Astrocyte (in vitro differentiated cells and primary cell): ENCODE measurements around the gene LINC00237. TPM values are rescaled to one million over a fixed set of nuclear protein-coding genes. Genes with fewer than 3 reads are reported as not detected.

Experiments used
- DNase-seq: peaks from one replicate; pipeline ENCODE4 v3.0.0-alpha.2; 2010; ENCODE audit warnings: low read depth
- FAIRE-seq: peaks from 2 replicates; lab custom pipeline; 2011; peaks lifted over from hg19 to GRCh38; lab: Jason Lieb, UNC
- H2AFZ ChIP-seq: 2 replicates; pipeline ENCODE4 v1.6.0; 2012; ENCODE audit warnings: low read depth, low read length, inconsistent platforms
- H3K27ac ChIP-seq: 2 replicates; pipeline ENCODE4 v1.5.1; 2011; ENCODE audit warnings: low read depth, low read length, inconsistent platforms
- H3K27me3 ChIP-seq: 2 replicates; pipeline ENCODE4 v1.6.0; 2011; ENCODE audit warnings: low read length, inconsistent platforms; ENCODE audit not compliant: insufficient read depth
- H3K36me3 ChIP-seq: 2 replicates; pipeline ENCODE4 v1.5.1; 2011; ENCODE audit warnings: low read length, inconsistent platforms; ENCODE audit not compliant: insufficient read depth
- H3K4me1 ChIP-seq: 2 replicates; pipeline ENCODE4 v1.5.1; 2011; ENCODE audit warnings: low read length, inconsistent platforms; ENCODE audit not compliant: insufficient read depth
- H3K4me2 ChIP-seq: 2 replicates; pipeline ENCODE4 v1.6.0; 2012; ENCODE audit warnings: low read length, inconsistent platforms
- H3K4me3 ChIP-seq: 2 replicates; pipeline ENCODE4 v1.5.1; 2011; ENCODE audit warnings: low read depth, mild to moderate bottlenecking, low read length, inconsistent platforms; ENCODE audit not compliant: insufficient read depth
- H3K79me2 ChIP-seq: 2 replicates; pipeline ENCODE4 v1.6.0; 2012; ENCODE audit warnings: mild to moderate bottlenecking, low read length, inconsistent platforms; ENCODE audit not compliant: insufficient read depth
- H3K9ac ChIP-seq: 2 replicates; pipeline ENCODE4 v1.6.0; 2012; ENCODE audit warnings: mild to moderate bottlenecking, low read length, inconsistent platforms
- H3K9me3 ChIP-seq: 2 replicates; pipeline ENCODE4 v1.5.1; 2012; ENCODE audit warnings: low read depth, mild to moderate bottlenecking, low read length, inconsistent platforms; ENCODE audit not compliant: insufficient read depth
- H4K20me1 ChIP-seq: 2 replicates; pipeline ENCODE4 v1.6.0; 2012; ENCODE audit warnings: low read length, inconsistent platforms; ENCODE audit not compliant: insufficient read depth
- H3K27ac Mint-ChIP-seq: one replicate; pipeline ENCODE4 v1.8.0; 2021; ENCODE audit warnings: mild to moderate bottlenecking, mixed read lengths; ENCODE audit not compliant: unreplicated experiment
- H3K27me3 Mint-ChIP-seq: one replicate; pipeline ENCODE4 v1.8.0; 2021; ENCODE audit warnings: low read depth, mixed read lengths; ENCODE audit not compliant: unreplicated experiment
- H3K36me3 Mint-ChIP-seq: one replicate; pipeline ENCODE4 v1.8.0; 2021; ENCODE audit warnings: low read depth, mixed read lengths; ENCODE audit not compliant: unreplicated experiment
- H3K4me1 Mint-ChIP-seq: one replicate; pipeline ENCODE4 v1.8.0; 2021; ENCODE audit warnings: low read depth, mixed read lengths; ENCODE audit not compliant: unreplicated experiment
- H3K4me3 Mint-ChIP-seq: one replicate; pipeline ENCODE4 v1.8.0; 2021; ENCODE audit warnings: mild to moderate bottlenecking, moderate library complexity, mixed read lengths; ENCODE audit not compliant: unreplicated experiment
- H3K9me3 Mint-ChIP-seq: one replicate; pipeline ENCODE4 v1.8.0; 2021; ENCODE audit warnings: mild to moderate bottlenecking, mixed read lengths; ENCODE audit not compliant: unreplicated experiment
- CTCF ChIP-seq: IDR thresholded peaks from 2 replicates; pipeline ENCODE4 v1.5.1; 2011; ENCODE audit warnings: low read depth, mild to moderate bottlenecking, inconsistent platforms, low read length, moderate library complexity; ENCODE audit not compliant: insufficient read depth
- EZH2 ChIP-seq: IDR thresholded peaks from 2 replicates; pipeline ENCODE4 v1.6.1; 2012; ENCODE audit warnings: mild to moderate bottlenecking, low read length, inconsistent platforms; ENCODE audit not compliant: insufficient read depth
- total RNA-seq: library from RNA; stranded (reverse); gene quantifications from 2 replicates; pipeline ENCODE4 v1.2.1, GENCODE V29; 2021

Gene LINC00237
- total RNA-seq, 1 donor from 2014 or later: not detected

GRCh38 chr20:21133917-21134622, 27.9 kb upstream of the LINC00237 start:
- Histone ChIP-seq H3K4me3 (no peak overlapping the region), H3K27ac (no peak overlapping the region), H3K9ac (no peak overlapping the region), H3K79me2 (no peaks in the 10 kb centered on the region), H3K27me3 (no peaks in the 10 kb centered on the region), H3K36me3 (peaks cover 2% of the 10 kb centered on the region), H3K4me2 (no peak overlapping the region), H4K20me1 (no peaks in the 10 kb centered on the region), H3K9me3 (no peaks in the 10 kb centered on the region), H3K4me1 (no peaks in the 10 kb centered on the region), H2AFZ (no peak overlapping the region)
- no peak overlapping the region for H3K4me3 Mint-ChIP-seq
- H3K27ac Mint-ChIP-seq: no peak overlapping the region
- peaks cover 2% of the 10 kb centered on the region for H3K36me3 Mint-ChIP-seq
- TF ChIP-seq EZH2 (no peak), CTCF (no peak)
- no peak for DNase-seq
- H3K27me3 Mint-ChIP-seq: no peaks in the 10 kb centered on the region
- no peaks in the 10 kb centered on the region for H3K9me3 Mint-ChIP-seq
- no peaks in the 10 kb centered on the region for H3K4me1 Mint-ChIP-seq
- no peak for FAIRE-seq

GRCh38 chr20:21133404-21133803, 27.2 kb upstream of the LINC00237 start:
- Histone ChIP-seq H3K79me2 (no peaks in the 10 kb centered on the region), H3K4me1 (no peaks in the 10 kb centered on the region), H3K36me3 (peaks cover 2% of the 10 kb centered on the region), H3K4me2 (no peak overlapping the region), H3K27me3 (no peaks in the 10 kb centered on the region), H3K9me3 (no peaks in the 10 kb centered on the region), H3K4me3 (no peak overlapping the region), H3K9ac (no peak overlapping the region), H3K27ac (no peak overlapping the region), H4K20me1 (no peaks in the 10 kb centered on the region), H2AFZ (no peak overlapping the region)
- Mint-ChIP-seq H3K4me3 (no peak overlapping the region), H3K27ac (no peak overlapping the region), H3K9me3 (no peaks in the 10 kb centered on the region), H3K36me3 (peaks cover 2% of the 10 kb centered on the region), H3K27me3 (no peaks in the 10 kb centered on the region), H3K4me1 (peaks cover under 1% of the 10 kb centered on the region)
- DNase-seq: no peak
- FAIRE-seq: no peak
- no peak for TF ChIP-seq EZH2
- TF ChIP-seq CTCF: no peak

DNA sequence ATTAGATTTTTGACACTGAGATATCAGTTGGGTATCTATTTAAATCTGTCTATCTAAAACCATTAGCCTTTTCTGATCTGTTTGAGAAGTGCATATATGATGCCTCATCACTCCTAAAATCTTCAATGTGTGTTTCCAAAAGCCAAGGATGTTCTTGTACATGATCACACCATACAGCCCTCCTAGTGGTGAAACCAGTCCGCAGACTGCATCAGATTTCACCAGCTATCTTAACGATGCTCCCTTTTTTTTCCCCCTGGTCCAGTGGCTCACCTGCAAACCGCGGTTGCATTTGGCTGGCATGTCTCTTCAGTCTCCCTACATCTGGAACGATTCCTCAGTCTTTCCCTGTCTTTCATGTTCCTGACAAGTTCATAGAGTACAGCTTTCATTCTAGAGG, 23.7 kb upstream of the LINC00237 start:
- Histone ChIP-seq H3K4me1 (peaks cover 3% of the 10 kb centered on the region), H3K79me2 (peaks cover 5% of the 10 kb centered on the region), H3K4me2 (no peak overlapping the region), H3K9me3 (no peaks in the 10 kb centered on the region), H3K36me3 (peaks cover 2% of the 10 kb centered on the region), H3K9ac (no peak overlapping the region), H3K27ac (no peak overlapping the region), H2AFZ (no peak overlapping the region), H3K4me3 (no peak overlapping the region), H4K20me1 (no peaks in the 10 kb centered on the region), H3K27me3 (no peaks in the 10 kb centered on the region)
- H3K4me1 Mint-ChIP-seq: peaks cover 12% of the 10 kb centered on the region
- FAIRE-seq (no peak), DNase-seq (no peak)
- H3K9me3 Mint-ChIP-seq: no peaks in the 10 kb centered on the region
- H3K27ac Mint-ChIP-seq: no peak overlapping the region
- H3K4me3 Mint-ChIP-seq: no peak overlapping the region
- H3K27me3 Mint-ChIP-seq: no peaks in the 10 kb centered on the region
- peaks cover 2% of the 10 kb centered on the region for H3K36me3 Mint-ChIP-seq
- TF ChIP-seq CTCF (no peak), EZH2 (no peak)
